HG03439 (cell line): ENCODE data around the gene RASAL2.

Experiments used
- ATAC-seq: cut with Tn5 transposase; IDR thresholded peaks from one replicate; pipeline ENCODE4 v1.9.1; 2021; ENCODE audit warnings: mild to moderate bottlenecking, moderate library complexity; ENCODE audit not compliant: unreplicated experiment

The RASAL2 gene

GRCh38 chr1:178483251-178483957, 389.5 kb downstream of the RASAL2 start:
- no peak for ATAC-seq

GRCh38 chr1:178484698-178485225, 390.9 kb downstream of the RASAL2 start:
- ATAC-seq = no peak

- ATAC-seq = no peak
Observed at GRCh38 chr1:178485541-178485981, 391.7 kb downstream of the RASAL2 start.

- ATAC-seq = no peak
Observed at GRCh38 chr1:178486100-178487069, 392.5 kb downstream of the RASAL2 start.

GRCh38 chr1:178487070-178487615, 393.2 kb downstream of the RASAL2 start:
- ATAC-seq = no peak

- no peak for ATAC-seq
Observed at GRCh38 chr1:178488393-178488792, 394.5 kb downstream of the RASAL2 start.

GRCh38 chr1:178489399-178489798, 395.5 kb downstream of the RASAL2 start:
- no peak for ATAC-seq

- no peak for ATAC-seq
Observed at GRCh38 chr1:178490136-178490535, 396.2 kb downstream of the RASAL2 start.

- no peak for ATAC-seq
Observed at GRCh38 chr1:178490967-178491366, 397.1 kb downstream of the RASAL2 start.

- ATAC-seq = no peak
Observed at GRCh38 chr1:178491721-178492120, 397.8 kb downstream of the RASAL2 start.

- ATAC-seq = no peak
Observed at GRCh38 chr1:178492341-178492740, 398.4 kb downstream of the RASAL2 start.

- no peak for ATAC-seq
Observed at GRCh38 chr1:178493301-178493741, 399.4 kb downstream of the RASAL2 start.

GRCh38 chr1:178494569-178494971, 400.7 kb downstream of the RASAL2 start:
- no peak for ATAC-seq

- no peak for ATAC-seq
Observed at GRCh38 chr1:178495158-178495557, 401.3 kb downstream of the RASAL2 start.

- ATAC-seq = no peak
Observed at GRCh38 chr1:178495741-178496409, 402.0 kb downstream of the RASAL2 start.

- ATAC-seq = no peak
Observed at GRCh38 chr1:178496410-178497135, 402.7 kb downstream of the RASAL2 start, which contains the start of gene CLEC20A. Gene CLEC20A, minus strand, starts transcription at chr1:178496964. Its CDS starts 25 bp downstream, at chr1:178496939.

GRCh38 chr1:178497903-178498478, 404.1 kb downstream of the RASAL2 start:
- ATAC-seq = no peak

GRCh38 chr1:178498896-178499675, 405.2 kb downstream of the RASAL2 start:
- no peak for ATAC-seq
